Loucy (cell line): ENCODE results near the gene ERC1.

ENCODE experiments used
- CTCF ChIP-seq: fragments of 200-600 bp; sonication (generic); conservative IDR thresholded peaks from 2 replicates; pipeline ENCODE4 v1.5.1; 2014; ENCODE audit warnings: mild to moderate bottlenecking, antibody characterized with exemption, low read length
- EZH2phosphoT487 ChIP-seq: fragments of 200-600 bp; IDR thresholded peaks from 2 replicates; pipeline ENCODE4 v1.6.1; 2018; ENCODE audit warnings: antibody characterized with exemption, mild to moderate bottlenecking, moderate library complexity, borderline replicate concordance

GRCh38 chr12:1174659-1175058 lies 183.6 kb downstream of the ERC1 start:
- TF ChIP-seq CTCF (no peak), EZH2phosphoT487 (no peak)
